Endodermal cell (in vitro differentiated cells): ENCODE data around the gene LAMA2. TPM values are rescaled to one million over a fixed set of nuclear protein-coding genes. Genes with fewer than 3 reads are reported as not detected.

Experiments used
- DNase-seq: peaks from one replicate; pipeline ENCODE4 v3.0.0-alpha.2; 2017
- H3K27ac ChIP-seq: 2 replicates; pipeline ENCODE4 v1.5.1; 2013; ENCODE audit warnings: mild to moderate bottlenecking, low read depth, low read length, moderate library complexity
- H3K27me3 ChIP-seq: 2 replicates; pipeline ENCODE4 v1.6.1; 2013; ENCODE audit warnings: mild to moderate bottlenecking, low read length, moderate library complexity; ENCODE audit not compliant: insufficient read depth, control insufficient read depth, poor library complexity, severe bottlenecking
- H3K36me3 ChIP-seq: 2 replicates; pipeline ENCODE4 v1.7.0; 2013; ENCODE audit warnings: mild to moderate bottlenecking, low read length, moderate library complexity; ENCODE audit not compliant: control insufficient read depth, insufficient read depth
- H3K4me1 ChIP-seq: one replicate; pipeline ENCODE4 v1.7.0; 2013; ENCODE audit warnings: low read length; ENCODE audit not compliant: control insufficient read depth, insufficient read depth
- H3K4me3 ChIP-seq: 2 replicates; pipeline ENCODE4 v1.5.1; 2013; ENCODE audit warnings: mild to moderate bottlenecking, low read length, moderate library complexity
- H3K9ac ChIP-seq: 2 replicates; pipeline ENCODE4 v1.6.1; 2013; ENCODE audit warnings: mild to moderate bottlenecking, low read length, moderate library complexity; ENCODE audit not compliant: poor library complexity, severe bottlenecking; ENCODE audit errors: extremely low read depth
- H3K9me3 ChIP-seq: 2 replicates; pipeline ENCODE4 v1.6.1; 2013; ENCODE audit warnings: mild to moderate bottlenecking, low read length, moderate library complexity; ENCODE audit not compliant: control insufficient read depth
- H3K27ac Mint-ChIP-seq: 2 replicates; pipeline ENCODE4 v1.8.0; 2020; ENCODE audit warnings: mixed read lengths
- H3K27me3 Mint-ChIP-seq: 2 replicates; pipeline ENCODE4 v1.8.0; 2021; ENCODE audit warnings: mild to moderate bottlenecking, mixed read lengths; ENCODE audit not compliant: insufficient read depth
- H3K36me3 Mint-ChIP-seq: 2 replicates; pipeline ENCODE4 v1.8.0; 2020; ENCODE audit warnings: low read depth, mixed read lengths
- H3K4me1 Mint-ChIP-seq: 2 replicates; pipeline ENCODE4 v1.8.0; 2020; ENCODE audit warnings: mixed read lengths
- H3K4me3 Mint-ChIP-seq: 2 replicates; pipeline ENCODE4 v1.8.0; 2020; ENCODE audit warnings: mild to moderate bottlenecking, moderate library complexity, mixed read lengths
- H3K9me3 Mint-ChIP-seq: 2 replicates; pipeline ENCODE4 v1.8.0; 2020; ENCODE audit warnings: mild to moderate bottlenecking, mixed read lengths
- WGBS, 2 experiments: methylation state at CpG; one replicate each; pipeline versions ENCODE4 v1.1.5 to v1.1.7; 2013; ENCODE audit warnings: missing lambda C conversion rate in 2 of 2, mixed read lengths in 1 of 2; ENCODE audit not compliant: insufficient coverage in 1 of 2, insufficient read length in 1 of 2; 5-methylcytosine and 5-hydroxymethylcytosine counted together
- total RNA-seq, 2 donors: library from RNA; stranded (reverse); fragmentation: NEBNext Ultra II Directional in 1 of 2; extraction: Animal tissue kit (Norgen Biotek cat#: 25700) in 1 of 2; gene quantifications; 2 replicates in 1 of 2; 3 replicates in 1 of 2; pipeline ENCODE4 v1.2.1, GENCODE V29; 2021
- TF ChIP-seq, protein P1 (sequence below): fragments of 200-600 bp; sonication (generic); conservative IDR thresholded peaks from 2 replicates; pipeline ENCODE4 v1.5.0; 2021; ENCODE audit warnings: antibody characterized with exemption, mild to moderate bottlenecking

The LAMA2 gene
- total RNA-seq, 2 donors from 2014 or later: 2.3 to 4.1 TPM

DNA sequence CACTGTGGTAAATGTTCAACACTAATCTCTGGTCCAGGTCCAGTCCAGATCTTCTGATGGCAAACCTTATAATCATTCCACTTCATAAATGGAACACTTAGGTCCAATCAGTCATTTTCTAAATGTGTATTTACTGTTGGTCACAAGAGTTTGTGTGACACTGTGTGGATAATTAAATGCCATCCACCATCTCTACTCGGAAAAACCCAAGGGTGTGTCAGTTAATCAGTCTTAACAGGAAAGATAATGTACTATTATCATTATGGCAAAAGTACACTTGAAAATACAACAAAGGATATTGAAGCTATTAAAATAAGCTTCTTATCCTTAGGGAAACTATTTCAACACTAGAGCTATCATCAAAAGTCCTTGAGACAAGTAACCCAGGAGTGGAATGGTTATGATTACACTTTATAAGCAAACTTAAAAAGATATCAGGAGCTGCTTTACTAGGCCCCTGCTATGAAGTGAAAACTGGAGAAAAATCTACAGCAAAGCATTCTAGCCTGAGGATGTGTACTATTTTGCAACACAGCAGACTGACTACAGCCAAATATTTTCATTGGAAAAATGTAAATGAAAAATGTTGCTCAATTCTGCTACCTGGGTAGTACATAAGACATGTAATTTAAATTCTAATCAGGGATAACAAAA is 227.9 kb downstream of the LAMA2 start:
- no peaks in the 10 kb centered on the region for H3K27me3 ChIP-seq
- no peak overlapping the region for H3K4me3 ChIP-seq
- TF ChIP-seq, protein P1, sequence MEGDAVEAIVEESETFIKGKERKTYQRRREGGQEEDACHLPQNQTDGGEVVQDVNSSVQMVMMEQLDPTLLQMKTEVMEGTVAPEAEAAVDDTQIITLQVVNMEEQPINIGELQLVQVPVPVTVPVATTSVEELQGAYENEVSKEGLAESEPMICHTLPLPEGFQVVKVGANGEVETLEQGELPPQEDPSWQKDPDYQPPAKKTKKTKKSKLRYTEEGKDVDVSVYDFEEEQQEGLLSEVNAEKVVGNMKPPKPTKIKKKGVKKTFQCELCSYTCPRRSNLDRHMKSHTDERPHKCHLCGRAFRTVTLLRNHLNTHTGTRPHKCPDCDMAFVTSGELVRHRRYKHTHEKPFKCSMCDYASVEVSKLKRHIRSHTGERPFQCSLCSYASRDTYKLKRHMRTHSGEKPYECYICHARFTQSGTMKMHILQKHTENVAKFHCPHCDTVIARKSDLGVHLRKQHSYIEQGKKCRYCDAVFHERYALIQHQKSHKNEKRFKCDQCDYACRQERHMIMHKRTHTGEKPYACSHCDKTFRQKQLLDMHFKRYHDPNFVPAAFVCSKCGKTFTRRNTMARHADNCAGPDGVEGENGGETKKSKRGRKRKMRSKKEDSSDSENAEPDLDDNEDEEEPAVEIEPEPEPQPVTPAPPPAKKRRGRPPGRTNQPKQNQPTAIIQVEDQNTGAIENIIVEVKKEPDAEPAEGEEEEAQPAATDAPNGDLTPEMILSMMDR: no peak
- H3K4me1 ChIP-seq: no peaks in the 10 kb centered on the region
- no peak for DNase-seq
- no peak overlapping the region for H3K27ac ChIP-seq
- WGBS, 2 experiments: 88% methylated on average over 1 of the region's 1 CpG; no CpG with 5 or more reads in 1 of the 2 experiments
- no peaks in the 10 kb centered on the region for H3K9me3 ChIP-seq
- no peaks in the 10 kb centered on the region for H3K27me3 Mint-ChIP-seq
- H3K27ac Mint-ChIP-seq: no peak overlapping the region
- H3K36me3 ChIP-seq: no peaks in the 10 kb centered on the region
- peaks cover 4% of the 10 kb centered on the region for H3K4me1 Mint-ChIP-seq
- no peaks in the 10 kb centered on the region for H3K9me3 Mint-ChIP-seq
- H3K36me3 Mint-ChIP-seq: no peaks in the 10 kb centered on the region
- H3K4me3 Mint-ChIP-seq: no peak overlapping the region
- no peak overlapping the region for H3K9ac ChIP-seq

- Mint-ChIP-seq H3K27ac (no peak overlapping the region), H3K4me1 (no peaks in the 10 kb centered on the region), H3K36me3 (no peaks in the 10 kb centered on the region), H3K27me3 (no peaks in the 10 kb centered on the region), H3K9me3 (no peaks in the 10 kb centered on the region), H3K4me3 (no peak overlapping the region)
- DNase-seq: no peak
- WGBS, 2 experiments: 92% methylated on average over 1 of the region's 1 CpG; no CpG with 5 or more reads in 1 of the 2 experiments
- Histone ChIP-seq H3K27me3 (no peaks in the 10 kb centered on the region), H3K9me3 (no peaks in the 10 kb centered on the region), H3K4me3 (no peak overlapping the region), H3K9ac (no peak overlapping the region), H3K4me1 (no peaks in the 10 kb centered on the region), H3K27ac (no peak overlapping the region), H3K36me3 (no peaks in the 10 kb centered on the region)
- TF ChIP-seq, protein P1: no peak
Measured at GRCh38 chr6:129111346-129111745, 228.4 kb downstream of the LAMA2 start.

DNA sequence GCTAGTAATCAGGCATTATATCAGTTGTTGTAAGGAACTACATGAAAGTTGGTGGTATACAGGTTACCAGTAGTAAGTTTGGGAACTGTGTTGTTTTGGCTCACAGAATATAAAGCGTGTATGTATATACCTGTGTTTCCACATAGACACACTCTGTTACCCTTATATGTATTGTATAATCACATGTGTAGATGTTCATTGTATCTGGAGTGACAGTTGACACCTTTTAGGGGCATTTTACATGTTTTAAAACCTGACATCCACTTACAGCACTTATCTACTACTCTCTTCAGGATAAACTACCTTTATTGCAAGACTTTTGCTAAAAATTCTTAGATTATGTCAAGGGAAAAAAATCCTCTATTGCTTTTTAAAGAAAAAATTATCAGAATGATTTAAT is 228.9 kb downstream of the LAMA2 start:
- no peaks in the 10 kb centered on the region for H3K4me1 Mint-ChIP-seq

More for the DNA sequence above, 228.9 kb downstream of the LAMA2 start:
- no peak for DNase-seq
- H3K4me3 Mint-ChIP-seq: no peak overlapping the region
- TF ChIP-seq, protein P1: no peak
- Histone ChIP-seq H3K27me3 (no peaks in the 10 kb centered on the region), H3K4me1 (no peaks in the 10 kb centered on the region), H3K4me3 (no peak overlapping the region), H3K36me3 (no peaks in the 10 kb centered on the region), H3K9ac (no peak overlapping the region), H3K9me3 (no peaks in the 10 kb centered on the region), H3K27ac (no peak overlapping the region)
- H3K36me3 Mint-ChIP-seq: no peaks in the 10 kb centered on the region
- no peaks in the 10 kb centered on the region for H3K9me3 Mint-ChIP-seq
- no CpG with 5 or more reads among the region's 1 CpG for WGBS, 2 experiments
- H3K27me3 Mint-ChIP-seq: no peaks in the 10 kb centered on the region
- H3K27ac Mint-ChIP-seq: no peak overlapping the region
